A673 (cell line): ENCODE measurements around the gene TMEM273.

Experiments
- EZH2 ChIP-seq: fragments of 200-600 bp; sonication (generic); IDR thresholded peaks from 2 replicates; pipeline ENCODE4 v1.6.1; 2017; ENCODE audit warnings: borderline replicate concordance, low read depth, mild to moderate bottlenecking, mixed read lengths, antibody characterized with exemption, low read length; ENCODE audit not compliant: poor library complexity, severe bottlenecking
- TF ChIP-seq, protein P1 (sequence below): fragments of 300-800, 200-600 bp; sonication (generic); conservative IDR thresholded peaks from 2 replicates; pipeline ENCODE4 v1.5.1; 2017; ENCODE audit warnings: low read depth, mild to moderate bottlenecking, antibody characterized with exemption, low read length, moderate library complexity, mixed read lengths

DNA sequence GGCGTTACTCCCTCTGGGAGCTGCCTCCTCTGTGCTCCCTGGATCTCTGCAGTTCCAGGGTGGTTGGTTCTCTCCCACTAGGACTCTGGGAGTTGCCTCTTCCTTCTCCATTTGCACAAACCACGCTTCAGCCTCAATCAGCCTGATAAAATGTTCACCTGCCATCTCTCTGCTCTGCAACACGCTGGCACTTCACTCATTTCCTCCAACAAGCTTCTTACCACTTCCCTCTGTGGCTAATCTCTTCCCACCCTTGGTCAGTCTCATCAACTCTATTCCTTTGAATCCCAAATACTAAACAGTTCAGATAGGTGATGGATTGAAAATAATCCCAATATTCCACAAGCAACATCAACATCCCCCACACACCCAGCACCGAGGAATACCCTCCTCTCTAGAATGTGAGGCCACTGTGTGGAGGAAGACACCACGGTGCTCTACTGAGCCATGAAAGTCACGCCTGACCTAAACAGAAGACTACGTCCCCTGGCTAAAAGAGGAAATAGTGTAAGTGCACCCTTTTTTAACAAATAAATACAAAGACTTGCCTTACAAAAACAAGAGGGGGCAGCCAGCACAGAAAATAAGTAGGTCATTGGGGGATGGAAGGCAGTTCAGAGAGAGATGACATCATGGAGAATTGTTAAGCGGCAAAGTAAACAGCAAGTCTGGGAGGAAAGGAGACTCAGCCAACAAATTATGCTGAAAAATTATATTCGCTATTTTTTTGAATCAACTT lies 52.4 kb downstream of the TMEM273 start:
- TF ChIP-seq, protein P1, sequence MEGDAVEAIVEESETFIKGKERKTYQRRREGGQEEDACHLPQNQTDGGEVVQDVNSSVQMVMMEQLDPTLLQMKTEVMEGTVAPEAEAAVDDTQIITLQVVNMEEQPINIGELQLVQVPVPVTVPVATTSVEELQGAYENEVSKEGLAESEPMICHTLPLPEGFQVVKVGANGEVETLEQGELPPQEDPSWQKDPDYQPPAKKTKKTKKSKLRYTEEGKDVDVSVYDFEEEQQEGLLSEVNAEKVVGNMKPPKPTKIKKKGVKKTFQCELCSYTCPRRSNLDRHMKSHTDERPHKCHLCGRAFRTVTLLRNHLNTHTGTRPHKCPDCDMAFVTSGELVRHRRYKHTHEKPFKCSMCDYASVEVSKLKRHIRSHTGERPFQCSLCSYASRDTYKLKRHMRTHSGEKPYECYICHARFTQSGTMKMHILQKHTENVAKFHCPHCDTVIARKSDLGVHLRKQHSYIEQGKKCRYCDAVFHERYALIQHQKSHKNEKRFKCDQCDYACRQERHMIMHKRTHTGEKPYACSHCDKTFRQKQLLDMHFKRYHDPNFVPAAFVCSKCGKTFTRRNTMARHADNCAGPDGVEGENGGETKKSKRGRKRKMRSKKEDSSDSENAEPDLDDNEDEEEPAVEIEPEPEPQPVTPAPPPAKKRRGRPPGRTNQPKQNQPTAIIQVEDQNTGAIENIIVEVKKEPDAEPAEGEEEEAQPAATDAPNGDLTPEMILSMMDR: no peak
- no peak for TF ChIP-seq EZH2
